GM23338 (cell line): ENCODE measurements around the gene TPM1. TPM values are rescaled to one million over a fixed set of nuclear protein-coding genes. Genes with fewer than 3 reads are reported as not detected.

Experiments
- ATAC-seq: fragments of 200-7000 bp; cut with Tn5 transposase; 3 replicates; pipeline ENCODE4 v1.9.1; 2020
- DNase-seq: peaks from one replicate; pipeline ENCODE4 v3.0.0-alpha.2; 2015; ENCODE audit warnings: low spot score
- H2AFZ ChIP-seq: fragments of 200-600 bp; sonication (generic); 2 replicates; pipeline ENCODE4 v1.8.0; 2016; ENCODE audit warnings: antibody characterized with exemption, mild to moderate bottlenecking, moderate library complexity
- H3F3A ChIP-seq: fragments of 200-600 bp; sonication (generic); replicated peaks from 2 replicates; pipeline ENCODE4 v1.8.0; 2017; ENCODE audit warnings: antibody characterized with exemption, mixed run types, low read depth
- H3K27ac ChIP-seq: fragments of 200-600 bp; sonication (generic); 2 replicates; pipeline ENCODE4 v1.6.1; 2016; ENCODE audit warnings: low read depth
- H3K27me3 ChIP-seq: fragments of 200-600 bp; sonication (generic); 2 replicates; pipeline ENCODE4 v1.8.0; 2016; ENCODE audit warnings: mild to moderate bottlenecking, mixed run types, moderate library complexity; ENCODE audit not compliant: insufficient read depth
- H3K36me3 ChIP-seq: fragments of 200-600 bp; sonication (generic); 2 replicates; pipeline ENCODE4 v1.8.0; 2016; ENCODE audit warnings: mild to moderate bottlenecking; ENCODE audit not compliant: insufficient read depth
- H3K4me1 ChIP-seq: fragments of 200-600 bp; sonication (generic); 2 replicates; pipeline ENCODE4 v1.8.0; 2016; ENCODE audit warnings: mild to moderate bottlenecking, moderate library complexity; ENCODE audit not compliant: insufficient read depth
- H3K4me2 ChIP-seq: fragments of 200-600 bp; sonication (generic); 2 replicates; pipeline ENCODE4 v1.7.1; 2017; ENCODE audit warnings: mixed run types
- H3K4me3 ChIP-seq: fragments of 200-600 bp; sonication (generic); 2 replicates; pipeline ENCODE4 v1.6.1; 2016; ENCODE audit warnings: mixed run types
- H3K79me2 ChIP-seq: fragments of 200-600 bp; sonication (generic); replicated peaks from 2 replicates; pipeline ENCODE4 v1.8.0; 2017; ENCODE audit warnings: mild to moderate bottlenecking; ENCODE audit not compliant: insufficient read depth
- H3K9me2 ChIP-seq: fragments of 200-600 bp; sonication (generic); 2 replicates; pipeline ENCODE4 v1.8.0; 2017; ENCODE audit not compliant: insufficient read depth
- H4K20me1 ChIP-seq: fragments of 200-600 bp; sonication (generic); replicated peaks from 2 replicates; pipeline ENCODE4 v1.8.0; 2017; ENCODE audit warnings: mild to moderate bottlenecking; ENCODE audit not compliant: insufficient read depth
- H3K27ac Mint-ChIP-seq: 2 replicates; pipeline ENCODE4 v1.8.0; 2020; ENCODE audit warnings: inconsistent platforms, mild to moderate bottlenecking, moderate library complexity, mixed read lengths
- H3K27me3 Mint-ChIP-seq: 3 replicates; pipeline ENCODE4 v1.8.0; 2022; ENCODE audit warnings: low read depth, mild to moderate bottlenecking, moderate library complexity, mixed read lengths, inconsistent platforms; ENCODE audit not compliant: insufficient read depth, poor library complexity
- H3K36me3 Mint-ChIP-seq: 3 replicates; pipeline ENCODE4 v1.8.0; 2021; ENCODE audit warnings: low read depth, mild to moderate bottlenecking, inconsistent platforms, moderate library complexity, mixed read lengths
- H3K4me1 Mint-ChIP-seq: 3 replicates; pipeline ENCODE4 v1.8.0; 2020; ENCODE audit warnings: mild to moderate bottlenecking, inconsistent platforms, mixed read lengths
- H3K4me3 Mint-ChIP-seq: 3 replicates; pipeline ENCODE4 v1.8.0; 2021; ENCODE audit warnings: moderate library complexity, mild to moderate bottlenecking, inconsistent platforms, mixed read lengths
- H3K9me3 Mint-ChIP-seq: 3 replicates; pipeline ENCODE4 v1.8.0; 2020; ENCODE audit warnings: moderate library complexity, mild to moderate bottlenecking, inconsistent platforms, mixed read lengths
- EZH2 ChIP-seq: fragments of 200-600 bp; sonication (generic); IDR thresholded peaks from one replicate; pipeline ENCODE4 v1.8.0; 2017; ENCODE audit warnings: antibody characterized with exemption, mild to moderate bottlenecking, low read depth; ENCODE audit not compliant: unreplicated experiment
- EZH2phosphoT487 ChIP-seq: fragments of 200-600 bp; sonication (generic); IDR thresholded peaks from one replicate; pipeline ENCODE4 v1.8.1; 2018; ENCODE audit warnings: antibody characterized with exemption; ENCODE audit not compliant: unreplicated experiment
- JUNB ChIP-seq: IDR thresholded peaks from one replicate; pipeline ENCODE4 v1.6.1; 2016; ENCODE audit warnings: antibody characterized with exemption; ENCODE audit not compliant: unreplicated experiment
- NANOG ChIP-seq: IDR thresholded peaks from 2 replicates; pipeline ENCODE4 v1.6.1; 2016; ENCODE audit warnings: antibody characterized with exemption, borderline replicate concordance
- POLR2AphosphoS5 ChIP-seq: IDR thresholded peaks from 2 replicates; pipeline ENCODE4 v1.6.1; 2016; ENCODE audit warnings: antibody characterized with exemption, low read depth
- STAT1 ChIP-seq: IDR thresholded peaks from one replicate; pipeline ENCODE4 v1.6.1; 2016; ENCODE audit warnings: antibody characterized with exemption; ENCODE audit not compliant: unreplicated experiment
- ZNF114 ChIP-seq: fragments of 250-450 bp; sonication (Bioruptor Pico); IDR thresholded peaks from 2 replicates; pipeline ENCODE4 v1.5.0; 2020; ENCODE audit warnings: mild to moderate bottlenecking, moderate library complexity
- ZNF331 ChIP-seq: fragments of 250-450 bp; sonication (Bioruptor Pico); IDR thresholded peaks from 2 replicates; pipeline ENCODE4 v1.5.0; 2020; ENCODE audit warnings: low read depth, mild to moderate bottlenecking, moderate library complexity
- polyA plus RNA-seq: library from polyadenylated mRNA; unstranded; fragments of >200 nt; fragmentation: Nextera tagmentation; extraction: Ambion mirVana; gene quantifications from 2 replicates; pipeline ENCODE4 v1.2.1, GENCODE V29; 2016
- total RNA-seq: library from RNA; depleted of rRNA; stranded (reverse); fragments of >200 nt; shearing (Covaris generic); gene quantifications from 2 replicates; pipeline ENCODE4 v1.2.3, GENCODE V29; 2014
- TF ChIP-seq, protein P1 (sequence below): IDR thresholded peaks from one replicate; pipeline ENCODE4 v1.6.1; 2018; ENCODE audit warnings: antibody characterized with exemption; ENCODE audit not compliant: unreplicated experiment
- TF ChIP-seq, protein P2 (sequence below): fragments of 250-450 bp; sonication (Bioruptor Pico); IDR thresholded peaks from 2 replicates; pipeline ENCODE4 v1.5.0; 2020; ENCODE audit warnings: mild to moderate bottlenecking, moderate library complexity
- TF ChIP-seq, protein P3 (sequence below), 2 experiments: fragments of 200-600 bp in 1 of 2; sonication (generic) in 1 of 2; conservative IDR thresholded peaks; 2 replicates each; pipeline versions ENCODE4 v1.5.1 to v1.6.1; 2016 to 2017; ENCODE audit warnings: antibody characterized with exemption in 2 of 2, low read depth in 2 of 2, mild to moderate bottlenecking in 2 of 2, moderate library complexity in 1 of 2
- TF ChIP-seq, protein P4 (sequence below): IDR thresholded peaks from 2 replicates; pipeline ENCODE4 v1.6.1; 2016; ENCODE audit warnings: antibody characterized with exemption

Gene TPM1
- total and polyA plus RNA-seq, 2 experiments from 2014 or later: 449 to 913 TPM

DNA sequence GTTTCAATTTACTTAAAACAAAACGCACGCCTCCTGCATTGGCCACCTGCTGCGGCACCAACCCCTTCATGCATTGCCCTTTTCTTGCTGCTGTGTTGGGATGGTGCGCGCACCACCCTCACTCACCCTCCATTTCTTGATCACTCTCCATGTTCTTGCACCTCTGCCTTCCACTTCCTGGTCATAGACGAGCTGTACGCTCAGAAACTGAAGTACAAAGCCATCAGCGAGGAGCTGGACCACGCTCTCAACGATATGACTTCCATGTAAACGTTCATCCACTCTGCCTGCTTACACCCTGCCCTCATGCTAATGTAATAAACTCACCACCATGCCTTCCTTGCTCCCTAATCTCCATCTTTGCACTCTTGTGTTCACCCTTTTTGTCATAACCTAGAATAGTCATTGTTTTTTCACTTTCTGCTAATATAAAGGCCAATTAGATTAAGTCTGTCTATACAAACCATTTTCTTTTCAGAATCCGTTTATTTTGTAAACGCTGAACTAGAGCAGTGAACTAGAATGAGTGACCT, 21.4 kb downstream of the TPM1 start:
- Histone ChIP-seq H2AFZ (no peak overlapping the region), H3K79me2 (no peaks in the 10 kb centered on the region; the same call in 1 of the 2 replicates), H3K4me1 (no peaks in the 10 kb centered on the region), H4K20me1 (no peaks in the 10 kb centered on the region), H3K4me2 (no peak overlapping the region), H3F3A (peaks cover 8% of the 10 kb centered on the region; the same call in 1 of the 2 replicates), H3K4me3 (no peak overlapping the region), H3K27me3 (no peaks in the 10 kb centered on the region), H3K27ac (no peak overlapping the region; the same call in 1 of the 2 replicates), H3K36me3 (peaks cover 78% of the 10 kb centered on the region), H3K9me2 (no peaks in the 10 kb centered on the region)
- H3K4me1 Mint-ChIP-seq: peaks cover 4% of the 10 kb centered on the region; the same call in 2 of the 3 replicates
- no peak for DNase-seq
- H3K9me3 Mint-ChIP-seq: no peaks in the 10 kb centered on the region
- ATAC-seq: no peak
- peaks cover 4% of the 10 kb centered on the region for H3K27me3 Mint-ChIP-seq
- no peak overlapping the region for H3K27ac Mint-ChIP-seq
- no peak overlapping the region for H3K4me3 Mint-ChIP-seq
- no peak for TF ChIP-seq ZNF114 (CRISPR knock-in tag)
- no peak for TF ChIP-seq STAT1
- TF ChIP-seq ZNF331 (CRISPR knock-in tag): no peak
- no peak for TF ChIP-seq POLR2AphosphoS5
- TF ChIP-seq, protein P1, sequence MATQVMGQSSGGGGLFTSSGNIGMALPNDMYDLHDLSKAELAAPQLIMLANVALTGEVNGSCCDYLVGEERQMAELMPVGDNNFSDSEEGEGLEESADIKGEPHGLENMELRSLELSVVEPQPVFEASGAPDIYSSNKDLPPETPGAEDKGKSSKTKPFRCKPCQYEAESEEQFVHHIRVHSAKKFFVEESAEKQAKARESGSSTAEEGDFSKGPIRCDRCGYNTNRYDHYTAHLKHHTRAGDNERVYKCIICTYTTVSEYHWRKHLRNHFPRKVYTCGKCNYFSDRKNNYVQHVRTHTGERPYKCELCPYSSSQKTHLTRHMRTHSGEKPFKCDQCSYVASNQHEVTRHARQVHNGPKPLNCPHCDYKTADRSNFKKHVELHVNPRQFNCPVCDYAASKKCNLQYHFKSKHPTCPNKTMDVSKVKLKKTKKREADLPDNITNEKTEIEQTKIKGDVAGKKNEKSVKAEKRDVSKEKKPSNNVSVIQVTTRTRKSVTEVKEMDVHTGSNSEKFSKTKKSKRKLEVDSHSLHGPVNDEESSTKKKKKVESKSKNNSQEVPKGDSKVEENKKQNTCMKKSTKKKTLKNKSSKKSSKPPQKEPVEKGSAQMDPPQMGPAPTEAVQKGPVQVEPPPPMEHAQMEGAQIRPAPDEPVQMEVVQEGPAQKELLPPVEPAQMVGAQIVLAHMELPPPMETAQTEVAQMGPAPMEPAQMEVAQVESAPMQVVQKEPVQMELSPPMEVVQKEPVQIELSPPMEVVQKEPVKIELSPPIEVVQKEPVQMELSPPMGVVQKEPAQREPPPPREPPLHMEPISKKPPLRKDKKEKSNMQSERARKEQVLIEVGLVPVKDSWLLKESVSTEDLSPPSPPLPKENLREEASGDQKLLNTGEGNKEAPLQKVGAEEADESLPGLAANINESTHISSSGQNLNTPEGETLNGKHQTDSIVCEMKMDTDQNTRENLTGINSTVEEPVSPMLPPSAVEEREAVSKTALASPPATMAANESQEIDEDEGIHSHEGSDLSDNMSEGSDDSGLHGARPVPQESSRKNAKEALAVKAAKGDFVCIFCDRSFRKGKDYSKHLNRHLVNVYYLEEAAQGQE: no peak
- TF ChIP-seq, protein P2, sequence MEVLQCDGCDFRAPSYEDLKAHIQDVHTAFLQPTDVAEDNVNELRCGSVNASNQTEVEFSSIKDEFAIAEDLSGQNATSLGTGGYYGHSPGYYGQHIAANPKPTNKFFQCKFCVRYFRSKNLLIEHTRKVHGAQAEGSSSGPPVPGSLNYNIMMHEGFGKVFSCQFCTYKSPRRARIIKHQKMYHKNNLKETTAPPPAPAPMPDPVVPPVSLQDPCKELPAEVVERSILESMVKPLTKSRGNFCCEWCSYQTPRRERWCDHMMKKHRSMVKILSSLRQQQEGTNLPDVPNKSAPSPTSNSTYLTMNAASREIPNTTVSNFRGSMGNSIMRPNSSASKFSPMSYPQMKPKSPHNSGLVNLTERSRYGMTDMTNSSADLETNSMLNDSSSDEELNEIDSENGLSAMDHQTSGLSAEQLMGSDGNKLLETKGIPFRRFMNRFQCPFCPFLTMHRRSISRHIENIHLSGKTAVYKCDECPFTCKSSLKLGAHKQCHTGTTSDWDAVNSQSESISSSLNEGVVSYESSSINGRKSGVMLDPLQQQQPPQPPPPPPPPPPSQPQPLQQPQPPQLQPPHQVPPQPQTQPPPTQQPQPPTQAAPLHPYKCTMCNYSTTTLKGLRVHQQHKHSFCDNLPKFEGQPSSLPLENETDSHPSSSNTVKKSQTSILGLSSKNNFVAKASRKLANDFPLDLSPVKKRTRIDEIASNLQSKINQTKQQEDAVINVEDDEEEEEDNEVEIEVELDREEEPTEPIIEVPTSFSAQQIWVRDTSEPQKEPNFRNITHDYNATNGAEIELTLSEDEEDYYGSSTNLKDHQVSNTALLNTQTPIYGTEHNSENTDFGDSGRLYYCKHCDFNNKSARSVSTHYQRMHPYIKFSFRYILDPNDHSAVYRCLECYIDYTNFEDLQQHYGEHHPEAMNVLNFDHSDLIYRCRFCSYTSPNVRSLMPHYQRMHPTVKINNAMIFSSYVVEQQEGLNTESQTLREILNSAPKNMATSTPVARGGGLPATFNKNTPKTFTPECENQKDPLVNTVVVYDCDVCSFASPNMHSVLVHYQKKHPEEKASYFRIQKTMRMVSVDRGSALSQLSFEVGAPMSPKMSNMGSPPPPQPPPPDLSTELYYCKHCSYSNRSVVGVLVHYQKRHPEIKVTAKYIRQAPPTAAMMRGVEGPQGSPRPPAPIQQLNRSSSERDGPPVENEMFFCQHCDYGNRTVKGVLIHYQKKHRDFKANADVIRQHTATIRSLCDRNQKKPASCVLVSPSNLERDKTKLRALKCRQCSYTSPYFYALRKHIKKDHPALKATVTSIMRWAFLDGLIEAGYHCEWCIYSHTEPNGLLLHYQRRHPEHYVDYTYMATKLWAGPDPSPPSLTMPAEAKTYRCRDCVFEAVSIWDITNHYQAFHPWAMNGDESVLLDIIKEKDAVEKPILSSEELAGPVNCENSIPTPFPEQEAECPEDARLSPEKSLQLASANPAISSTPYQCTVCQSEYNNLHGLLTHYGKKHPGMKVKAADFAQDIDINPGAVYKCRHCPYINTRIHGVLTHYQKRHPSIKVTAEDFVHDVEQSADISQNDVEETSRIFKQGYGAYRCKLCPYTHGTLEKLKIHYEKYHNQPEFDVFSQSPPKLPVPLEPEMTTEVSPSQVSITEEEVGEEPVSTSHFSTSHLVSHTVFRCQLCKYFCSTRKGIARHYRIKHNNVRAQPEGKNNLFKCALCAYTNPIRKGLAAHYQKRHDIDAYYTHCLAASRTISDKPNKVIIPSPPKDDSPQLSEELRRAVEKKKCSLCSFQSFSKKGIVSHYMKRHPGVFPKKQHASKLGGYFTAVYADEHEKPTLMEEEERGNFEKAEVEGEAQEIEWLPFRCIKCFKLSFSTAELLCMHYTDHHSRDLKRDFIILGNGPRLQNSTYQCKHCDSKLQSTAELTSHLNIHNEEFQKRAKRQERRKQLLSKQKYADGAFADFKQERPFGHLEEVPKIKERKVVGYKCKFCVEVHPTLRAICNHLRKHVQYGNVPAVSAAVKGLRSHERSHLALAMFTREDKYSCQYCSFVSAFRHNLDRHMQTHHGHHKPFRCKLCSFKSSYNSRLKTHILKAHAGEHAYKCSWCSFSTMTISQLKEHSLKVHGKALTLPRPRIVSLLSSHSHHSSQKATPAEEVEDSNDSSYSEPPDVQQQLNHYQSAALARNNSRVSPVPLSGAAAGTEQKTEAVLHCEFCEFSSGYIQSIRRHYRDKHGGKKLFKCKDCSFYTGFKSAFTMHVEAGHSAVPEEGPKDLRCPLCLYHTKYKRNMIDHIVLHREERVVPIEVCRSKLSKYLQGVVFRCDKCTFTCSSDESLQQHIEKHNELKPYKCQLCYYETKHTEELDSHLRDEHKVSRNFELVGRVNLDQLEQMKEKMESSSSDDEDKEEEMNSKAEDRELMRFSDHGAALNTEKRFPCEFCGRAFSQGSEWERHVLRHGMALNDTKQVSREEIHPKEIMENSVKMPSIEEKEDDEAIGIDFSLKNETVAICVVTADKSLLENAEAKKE (CRISPR knock-in tag): no peak
- TF ChIP-seq EZH2: no peak
- no peak for TF ChIP-seq NANOG
- TF ChIP-seq, protein P3, sequence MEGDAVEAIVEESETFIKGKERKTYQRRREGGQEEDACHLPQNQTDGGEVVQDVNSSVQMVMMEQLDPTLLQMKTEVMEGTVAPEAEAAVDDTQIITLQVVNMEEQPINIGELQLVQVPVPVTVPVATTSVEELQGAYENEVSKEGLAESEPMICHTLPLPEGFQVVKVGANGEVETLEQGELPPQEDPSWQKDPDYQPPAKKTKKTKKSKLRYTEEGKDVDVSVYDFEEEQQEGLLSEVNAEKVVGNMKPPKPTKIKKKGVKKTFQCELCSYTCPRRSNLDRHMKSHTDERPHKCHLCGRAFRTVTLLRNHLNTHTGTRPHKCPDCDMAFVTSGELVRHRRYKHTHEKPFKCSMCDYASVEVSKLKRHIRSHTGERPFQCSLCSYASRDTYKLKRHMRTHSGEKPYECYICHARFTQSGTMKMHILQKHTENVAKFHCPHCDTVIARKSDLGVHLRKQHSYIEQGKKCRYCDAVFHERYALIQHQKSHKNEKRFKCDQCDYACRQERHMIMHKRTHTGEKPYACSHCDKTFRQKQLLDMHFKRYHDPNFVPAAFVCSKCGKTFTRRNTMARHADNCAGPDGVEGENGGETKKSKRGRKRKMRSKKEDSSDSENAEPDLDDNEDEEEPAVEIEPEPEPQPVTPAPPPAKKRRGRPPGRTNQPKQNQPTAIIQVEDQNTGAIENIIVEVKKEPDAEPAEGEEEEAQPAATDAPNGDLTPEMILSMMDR (conservative IDR thresholded peaks at IDR 0.05; ENCODE audit: low read depth in 2 of 2): no peak
- TF ChIP-seq JUNB: no peak
- TF ChIP-seq, protein P4, sequence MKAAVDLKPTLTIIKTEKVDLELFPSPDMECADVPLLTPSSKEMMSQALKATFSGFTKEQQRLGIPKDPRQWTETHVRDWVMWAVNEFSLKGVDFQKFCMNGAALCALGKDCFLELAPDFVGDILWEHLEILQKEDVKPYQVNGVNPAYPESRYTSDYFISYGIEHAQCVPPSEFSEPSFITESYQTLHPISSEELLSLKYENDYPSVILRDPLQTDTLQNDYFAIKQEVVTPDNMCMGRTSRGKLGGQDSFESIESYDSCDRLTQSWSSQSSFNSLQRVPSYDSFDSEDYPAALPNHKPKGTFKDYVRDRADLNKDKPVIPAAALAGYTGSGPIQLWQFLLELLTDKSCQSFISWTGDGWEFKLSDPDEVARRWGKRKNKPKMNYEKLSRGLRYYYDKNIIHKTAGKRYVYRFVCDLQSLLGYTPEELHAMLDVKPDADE: no peak
- no peak for TF ChIP-seq EZH2phosphoT487
- H3K36me3 Mint-ChIP-seq: peaks cover 99% of the 10 kb centered on the region
